HG03520 (cell line): ENCODE measurements around the gene HPS5.
A peak's percentile ranks its signal among the peaks of the same experiment; 100 is the strongest.

Source experiments
- ATAC-seq: cut with Tn5 transposase; IDR thresholded peaks from one replicate; pipeline ENCODE4 v1.9.1; 2021; ENCODE audit warnings: mild to moderate bottlenecking, moderate library complexity; ENCODE audit not compliant: unreplicated experiment

Gene HPS5

DNA sequence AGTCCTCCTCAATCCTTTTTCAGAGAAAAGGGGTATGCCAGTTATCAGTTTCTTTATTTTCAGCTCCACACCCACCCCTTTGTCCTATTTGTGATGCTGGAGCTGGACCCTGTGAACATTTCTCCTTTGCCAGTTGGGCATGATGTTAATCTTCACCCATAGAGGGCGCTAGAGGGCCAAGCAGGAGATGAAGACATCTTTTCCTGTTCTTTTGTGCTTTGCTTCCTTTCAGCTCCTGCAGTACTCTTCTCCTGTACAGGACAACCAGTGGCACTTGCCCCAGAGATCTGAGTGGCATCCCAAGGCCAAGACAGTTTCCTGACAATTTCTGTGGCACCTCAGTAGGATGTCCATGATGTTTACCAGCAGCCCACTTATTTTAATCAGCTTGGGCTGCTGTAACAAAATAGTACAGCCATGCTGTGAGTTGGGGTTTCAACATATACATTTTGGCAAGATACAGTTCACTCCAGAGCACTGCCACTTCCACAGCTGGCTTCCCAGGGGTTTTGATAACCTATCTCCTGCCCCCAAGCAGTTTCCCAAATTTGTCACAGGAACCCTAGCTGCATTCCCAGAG is 78.1 kb downstream of the HPS5 start:
- no peak for ATAC-seq

DNA sequence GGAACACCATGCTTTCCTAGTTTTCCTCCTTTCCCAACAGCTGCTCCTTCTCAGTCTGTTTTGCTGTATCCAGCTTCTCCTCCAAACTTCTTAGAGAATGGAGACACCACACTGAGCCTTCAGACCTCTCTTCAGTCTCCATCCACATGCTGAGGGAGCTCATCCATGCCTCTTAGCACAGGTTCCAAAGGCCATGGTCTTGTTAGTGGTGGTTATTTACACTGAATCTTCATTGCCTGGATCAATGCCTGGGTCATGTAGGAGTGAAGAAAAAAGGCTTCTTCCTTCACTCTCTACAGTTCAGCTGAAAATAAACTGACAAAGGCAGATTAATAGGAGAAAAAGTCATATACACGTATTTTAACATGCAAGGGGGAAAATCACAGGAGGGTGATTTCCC is 82.3 kb downstream of the HPS5 start:
- no peak for ATAC-seq

DNA sequence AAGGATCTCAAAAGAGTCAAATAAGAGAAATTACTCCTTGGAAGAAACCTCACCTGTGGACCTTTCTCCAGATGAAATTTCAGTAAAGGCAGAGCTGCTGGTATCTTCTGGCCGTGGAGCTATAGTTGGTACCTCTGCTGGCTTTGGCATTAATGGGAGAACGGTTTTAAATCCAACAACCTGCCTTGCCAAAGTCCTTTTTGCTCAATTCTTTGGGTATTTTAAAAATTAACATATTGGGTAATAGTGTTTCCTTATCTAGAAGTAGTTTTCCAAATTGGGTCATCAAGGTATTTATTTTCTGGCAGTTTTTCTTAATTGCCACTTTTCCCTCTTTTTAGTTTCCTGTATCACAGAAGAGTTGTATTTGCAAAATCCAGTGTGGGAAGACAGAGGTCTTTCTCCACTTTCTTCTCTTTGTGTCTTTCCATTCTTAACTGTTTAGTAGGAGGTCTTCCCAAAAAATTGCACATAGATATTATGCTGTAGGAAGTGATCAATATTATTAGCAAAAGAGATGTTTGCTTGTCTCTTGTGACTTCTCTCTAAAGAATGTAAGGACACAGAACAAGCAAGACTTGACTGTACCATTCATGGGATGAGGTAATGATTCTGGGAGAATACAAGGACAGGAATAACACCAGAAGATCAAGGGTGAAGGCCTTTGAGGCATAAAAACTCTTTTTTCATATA is 85.1 kb downstream of the HPS5 start, which contains the start of gene SAA4:
SAA4 (minus strand) TSS at position 139 of the 693 bp plus-strand sequence. CDS start 876 bp downstream, outside the sequence.
- ATAC-seq = no peak

DNA sequence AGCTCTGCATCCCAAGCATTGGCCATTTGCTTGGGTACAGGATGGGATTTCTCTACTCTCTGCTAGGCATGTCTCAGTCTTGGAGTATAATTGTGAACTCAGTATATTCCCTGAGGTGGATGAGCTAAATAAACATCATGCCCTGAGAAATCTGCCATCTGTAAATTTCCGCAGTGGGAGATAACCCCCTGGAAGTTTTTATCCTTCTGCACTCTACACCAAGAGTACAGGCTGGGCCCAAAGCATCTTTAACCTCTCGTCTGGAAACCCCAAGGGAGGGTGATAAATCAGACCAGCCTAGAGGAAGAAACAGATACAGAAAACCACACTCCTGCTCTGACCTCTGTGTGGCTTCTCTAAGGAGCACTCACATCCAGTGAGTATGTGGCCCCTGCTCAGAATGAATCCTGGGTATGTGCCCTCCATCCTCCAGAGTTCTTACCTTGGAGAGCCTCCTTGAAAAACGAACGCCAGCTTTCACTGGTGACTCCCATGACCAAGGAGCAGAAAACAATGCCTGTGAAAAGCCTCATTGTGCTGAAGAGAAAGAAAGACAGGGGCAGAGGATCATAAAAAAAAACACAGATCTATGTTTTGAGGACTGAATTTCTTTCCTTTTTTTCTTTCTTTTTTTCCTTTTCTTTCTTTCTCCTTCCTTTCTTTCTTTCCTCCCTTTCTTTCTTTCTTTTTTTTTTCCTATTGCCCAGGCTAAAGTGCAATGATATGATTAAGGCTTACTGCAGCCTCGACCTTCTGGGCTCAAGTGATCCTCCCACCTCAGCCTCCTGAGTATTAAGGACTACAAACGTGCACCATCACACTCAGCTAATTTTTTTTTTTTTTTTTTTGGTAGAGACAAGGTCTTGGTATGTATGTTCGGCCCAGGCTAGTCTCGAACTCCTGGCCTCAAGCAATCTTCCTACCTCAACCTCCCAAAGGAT is 86.3 kb downstream of the HPS5 start:
- ATAC-seq = no peak

DNA sequence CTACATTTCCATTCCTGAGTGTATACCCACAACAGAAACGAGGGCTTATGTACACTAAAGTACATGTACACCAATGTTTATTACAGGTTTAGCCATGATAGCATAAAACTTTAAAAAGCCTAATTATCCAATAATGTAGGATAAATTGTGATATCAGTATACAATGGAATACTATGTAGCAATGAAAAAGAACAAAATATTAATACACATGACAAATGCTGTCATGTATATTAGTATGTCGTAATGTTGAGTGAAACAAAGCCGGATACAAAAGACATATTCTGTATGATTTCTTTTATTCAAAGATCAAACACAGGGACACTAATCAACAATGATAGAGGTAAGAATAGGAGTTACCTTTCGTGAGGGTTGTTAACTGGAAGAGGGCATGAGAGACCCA is 88.0 kb downstream of the HPS5 start:
- ATAC-seq = no peak

DNA sequence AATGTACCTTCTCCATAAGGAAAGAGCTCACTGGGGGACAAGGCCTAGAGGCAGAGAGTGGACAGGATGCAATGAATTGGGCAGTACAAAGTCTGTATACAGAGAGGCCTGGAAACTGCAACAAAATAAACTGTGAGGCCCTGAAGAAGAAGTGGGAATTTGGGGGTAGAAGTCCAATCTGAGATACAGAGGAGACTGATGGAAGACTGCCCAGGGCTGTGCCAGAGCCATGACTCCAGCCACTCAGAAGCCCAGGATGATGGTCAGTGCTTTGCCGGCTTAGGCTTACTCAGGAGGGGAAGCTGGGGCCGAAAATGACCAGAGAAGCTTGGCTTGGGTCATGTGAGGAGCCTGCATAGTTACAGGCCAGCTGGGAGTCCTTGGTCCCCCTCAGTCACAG is 91.1 kb downstream of the HPS5 start:
- no peak for ATAC-seq

DNA sequence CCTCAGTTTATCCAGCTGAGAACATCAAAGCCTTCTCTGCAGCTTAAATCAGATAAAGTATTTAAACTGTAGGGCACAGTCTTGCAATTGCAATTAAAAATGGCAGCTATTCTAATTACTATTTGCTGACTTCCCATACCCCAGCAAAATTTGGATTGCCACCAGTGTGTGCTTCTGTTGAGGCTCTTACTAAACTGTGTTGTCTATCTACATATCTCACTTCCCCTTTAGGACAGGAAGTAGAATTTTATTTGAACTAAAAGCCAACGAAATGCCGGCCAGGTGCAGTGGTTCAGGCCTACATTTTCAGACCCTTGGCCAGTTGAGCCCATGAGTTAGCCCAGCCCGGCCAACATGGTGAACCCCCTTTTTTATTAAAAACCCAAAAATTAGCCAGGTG is 92.4 kb downstream of the HPS5 start:
- peak; percentile 98 for ATAC-seq
